SU-DHL-6 (cell line): ENCODE results near the gene SPATA4.

Experiments used
- CTCF ChIP-seq: fragments of 200-600 bp; sonication (generic); IDR thresholded peaks from one replicate; pipeline ENCODE4 v1.5.1; 2017; ENCODE audit warnings: antibody characterized with exemption, mild to moderate bottlenecking, low read length, moderate library complexity; ENCODE audit not compliant: insufficient read depth, poor library complexity, severe bottlenecking
- EZH2phosphoT487 ChIP-seq: fragments of 200-600 bp; sonication (generic), shearing (Covaris generic); conservative IDR thresholded peaks from 2 replicates; pipeline ENCODE4 v1.6.1; 2018; ENCODE audit warnings: mild to moderate bottlenecking, antibody characterized with exemption, low read length, moderate library complexity, mixed read lengths

DNA sequence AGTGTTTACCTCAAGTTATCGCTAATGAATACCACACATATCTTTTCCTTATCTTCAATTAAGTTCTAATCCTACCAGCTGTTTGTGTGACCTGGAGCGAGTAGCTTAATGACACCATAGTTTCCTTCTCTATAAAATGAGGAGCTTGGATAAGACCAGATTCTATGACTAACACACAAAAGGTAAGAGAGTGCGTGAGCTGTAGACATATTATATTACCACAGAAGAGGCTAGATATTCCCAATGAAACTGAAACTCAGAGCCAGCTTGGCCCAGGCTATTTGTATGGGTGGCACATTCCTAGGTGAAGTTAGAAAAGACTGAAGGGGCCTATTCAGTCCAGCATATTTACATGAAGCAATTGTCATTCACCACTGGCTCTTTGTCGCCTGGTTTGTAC is 43.4 kb upstream of the SPATA4 start:
- TF ChIP-seq CTCF (no peak), EZH2phosphoT487 (no peak)
